Suprapubic skin (tissue), 4 donors: ENCODE results near the gene UBR3. TPM values are rescaled to one million over a fixed set of nuclear protein-coding genes. Genes with fewer than 3 reads are reported as not detected.
"Not testable (repeated sequence)": the region's sequence is repeated elsewhere in the genome, so short reads cannot be mapped to it uniquely, and the experiment has no call there.

ENCODE experiments used
- DNase-seq, 2 donors: peaks; one replicate each; pipeline ENCODE4 v3.0.0-alpha.2; 2019; ENCODE audit warnings: low spot score in 2 of 2
- H3K27ac ChIP-seq: fragments of 200-600 bp; sonication (generic); one replicate; pipeline ENCODE4 v1.5.1; 2019
- H3K27me3 ChIP-seq: fragments of 200-600 bp; sonication (generic); one replicate; pipeline ENCODE4 v1.5.1; 2019
- H3K36me3 ChIP-seq: fragments of 200-600 bp; sonication (generic); one replicate; pipeline ENCODE4 v1.5.1; 2019
- H3K4me1 ChIP-seq: fragments of 200-600 bp; sonication (generic); one replicate; pipeline ENCODE4 v1.5.1; 2019
- H3K4me3 ChIP-seq: fragments of 200-600 bp; sonication (generic); one replicate; pipeline ENCODE4 v1.5.1; 2019; ENCODE audit warnings: mild to moderate bottlenecking
- H3K9me3 ChIP-seq: fragments of 200-600 bp; sonication (generic); one replicate; pipeline ENCODE4 v1.5.1; 2019
- EP300 ChIP-seq: sonication (generic); formaldehyde crosslinking; IDR thresholded peaks from one replicate; pipeline ENCODE4 v1.6.1; 2017; ENCODE audit warnings: antibody characterized with exemption
- POLR2A ChIP-seq, 2 donors: fragments of 450-650 bp; IDR thresholded peaks; one replicate each; pipeline ENCODE4 v1.6.1; 2017; ENCODE audit warnings: antibody characterized with exemption in 2 of 2, mild to moderate bottlenecking in 2 of 2, moderate library complexity in 2 of 2
- POLR2AphosphoS5 ChIP-seq, 3 donors: sonication (generic); formaldehyde crosslinking; IDR thresholded peaks; one replicate each; pipeline ENCODE4 v1.6.1; 2017; ENCODE audit warnings: antibody characterized with exemption in 3 of 3
- WGBS: methylation state at CpG from one replicate; pipeline ENCODE4 v1.1.5; 2018; 5-methylcytosine and 5-hydroxymethylcytosine counted together
- total RNA-seq, 4 donors: library from RNA; depleted of rRNA; stranded (reverse); fragments of >200 nt; gene quantifications; one replicate each; pipeline ENCODE4 v1.1.0, GENCODE V29; 2016
- TF ChIP-seq, protein P1 (sequence below), 2 donors: fragments of 200-600 bp in 1 of 2; fragments of 450-650 bp in 1 of 2; sonication (generic) in 1 of 2; IDR thresholded peaks; one replicate each; pipeline ENCODE4 v1.5.1; 2016 to 2019; ENCODE audit warnings: antibody characterized with exemption in 2 of 2, mild to moderate bottlenecking in 1 of 2, moderate library complexity in 1 of 2

The UBR3 gene
- total RNA-seq, 4 donors from 2014 or later: 41.9 to 140 (median 60.4) TPM

DNA sequence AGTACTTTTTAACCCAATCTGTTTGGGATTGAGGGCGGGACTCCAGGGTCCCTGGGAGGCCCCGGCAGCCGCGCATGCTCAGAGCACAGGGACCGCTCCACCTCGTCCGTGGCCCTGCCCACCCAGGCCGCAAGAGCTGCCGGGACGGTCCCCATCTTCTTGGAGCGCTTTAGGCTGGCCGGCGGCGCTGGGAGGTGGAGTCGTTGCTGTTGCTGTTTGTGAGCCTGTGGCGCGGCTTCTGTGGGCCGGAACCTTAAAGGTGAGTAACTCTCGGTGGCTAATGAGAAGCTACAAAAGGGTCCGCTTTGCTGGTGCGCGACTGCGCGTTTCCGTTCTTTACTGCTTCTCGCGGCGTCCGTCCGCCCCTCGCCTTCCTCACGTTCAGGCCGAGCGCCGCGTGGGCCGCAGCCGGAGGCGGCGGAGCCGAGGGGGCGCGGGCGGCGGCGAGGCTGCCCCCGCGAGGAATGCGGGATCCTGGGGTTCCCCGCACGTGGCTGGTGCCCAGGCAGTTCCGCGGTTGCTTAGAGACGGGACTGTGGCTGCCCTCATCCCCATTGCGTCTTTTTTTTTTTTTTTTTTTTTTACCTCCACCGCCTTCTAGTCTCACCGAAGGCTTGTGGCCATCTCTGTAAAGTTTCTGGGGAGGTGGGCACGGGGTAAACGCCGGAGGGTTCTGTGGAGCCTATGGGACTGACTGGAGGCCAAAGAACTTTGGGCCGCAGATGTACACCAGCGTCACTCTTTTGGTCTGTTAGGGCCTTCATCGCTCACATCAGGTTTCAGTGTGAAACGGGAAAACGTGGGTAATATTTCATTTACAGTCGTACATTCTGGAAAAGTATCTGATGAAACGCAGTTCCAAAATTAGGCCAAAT lies 28.3 kb upstream of the UBR3 start, which contains the start of gene SSB:
TSS of gene SSB (plus strand) at position 154 of the 875 bp plus-strand sequence. CDS start 2,090 bp downstream, outside the sequence.
- peak within 1 kb of the TSS; percentile 82 for H3K4me3 ChIP-seq
- peaks cover 24% of the 10 kb centered on the region for H3K4me1 ChIP-seq
- DNase-seq: peak; percentile 91 to 93
- peaks cover 7% of the 10 kb centered on the region for H3K36me3 ChIP-seq
- under 1% methylated on average over 35 of the region's 67 CpGs for WGBS
- H3K9me3 ChIP-seq: no peaks in the 10 kb centered on the region
- TF ChIP-seq POLR2AphosphoS5 (IDR thresholded peaks at IDR 0.05): peak in 1 of 3 donors; percentile 31
- no peak for TF ChIP-seq EP300
- peak in 1 of 2 donors; percentile 60 for TF ChIP-seq POLR2A (IDR thresholded peaks at IDR 0.05)
- TF ChIP-seq, protein P1, sequence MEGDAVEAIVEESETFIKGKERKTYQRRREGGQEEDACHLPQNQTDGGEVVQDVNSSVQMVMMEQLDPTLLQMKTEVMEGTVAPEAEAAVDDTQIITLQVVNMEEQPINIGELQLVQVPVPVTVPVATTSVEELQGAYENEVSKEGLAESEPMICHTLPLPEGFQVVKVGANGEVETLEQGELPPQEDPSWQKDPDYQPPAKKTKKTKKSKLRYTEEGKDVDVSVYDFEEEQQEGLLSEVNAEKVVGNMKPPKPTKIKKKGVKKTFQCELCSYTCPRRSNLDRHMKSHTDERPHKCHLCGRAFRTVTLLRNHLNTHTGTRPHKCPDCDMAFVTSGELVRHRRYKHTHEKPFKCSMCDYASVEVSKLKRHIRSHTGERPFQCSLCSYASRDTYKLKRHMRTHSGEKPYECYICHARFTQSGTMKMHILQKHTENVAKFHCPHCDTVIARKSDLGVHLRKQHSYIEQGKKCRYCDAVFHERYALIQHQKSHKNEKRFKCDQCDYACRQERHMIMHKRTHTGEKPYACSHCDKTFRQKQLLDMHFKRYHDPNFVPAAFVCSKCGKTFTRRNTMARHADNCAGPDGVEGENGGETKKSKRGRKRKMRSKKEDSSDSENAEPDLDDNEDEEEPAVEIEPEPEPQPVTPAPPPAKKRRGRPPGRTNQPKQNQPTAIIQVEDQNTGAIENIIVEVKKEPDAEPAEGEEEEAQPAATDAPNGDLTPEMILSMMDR (IDR thresholded peaks at IDR 0.05): peak in 1 of 2 donors; percentile 1
- H3K27me3 ChIP-seq: no peaks in the 10 kb centered on the region
- peak within 1 kb of the TSS; percentile 84 for H3K27ac ChIP-seq

DNA sequence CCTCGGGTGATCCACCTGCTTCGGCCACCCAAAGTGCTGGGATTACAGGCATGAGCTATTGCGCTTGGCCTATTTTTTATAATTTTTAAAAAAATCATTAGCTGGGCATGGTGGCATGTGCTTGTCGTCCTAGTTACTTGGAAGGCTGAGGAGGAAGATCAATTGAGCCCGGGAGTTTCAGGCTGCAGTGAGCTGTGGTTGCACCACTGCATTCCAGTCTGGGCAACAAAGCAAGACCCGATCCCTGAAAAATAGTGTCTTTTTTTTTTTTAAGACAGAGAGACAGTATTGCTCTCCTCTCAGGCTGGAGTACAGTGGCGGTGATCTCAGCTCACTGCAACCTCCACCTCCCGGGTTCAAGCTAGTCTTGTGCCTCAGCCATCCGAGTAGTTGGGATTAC lies 23.8 kb upstream of the UBR3 start:
- DNase-seq: no peak
- 85% methylated on average over 9 of the region's 9 CpGs for WGBS
- Histone ChIP-seq H3K36me3 (peaks cover 43% of the 10 kb centered on the region), H3K4me3 (no peak overlapping the region), H3K4me1 (peaks cover 21% of the 10 kb centered on the region), H3K27ac (no peak overlapping the region), H3K27me3 (no peaks in the 10 kb centered on the region), H3K9me3 (no peaks in the 10 kb centered on the region)
- TF ChIP-seq POLR2AphosphoS5 (IDR thresholded peaks at IDR 0.05) (no peak), POLR2A (IDR thresholded peaks at IDR 0.05) (no peak), EP300 (no peak)
- TF ChIP-seq, protein P1 (IDR thresholded peaks at IDR 0.05): no peak

DNA sequence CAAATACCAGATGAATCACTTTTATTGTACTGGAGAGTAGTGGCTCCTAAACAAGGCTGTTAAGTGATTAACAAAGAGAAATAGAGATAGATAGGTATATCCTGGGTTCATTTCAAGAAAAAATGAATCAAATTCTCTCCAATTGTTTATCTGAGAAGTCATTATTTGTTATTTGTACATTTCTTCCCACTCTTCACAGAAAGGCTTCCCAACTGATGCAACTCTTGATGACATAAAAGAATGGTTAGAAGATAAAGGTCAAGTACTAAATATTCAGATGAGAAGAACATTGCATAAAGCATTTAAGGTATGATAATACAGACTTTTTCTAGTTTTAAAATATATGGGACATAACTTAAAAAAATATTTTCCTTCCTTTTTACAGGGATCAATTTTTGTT lies 20.7 kb upstream of the UBR3 start:
- no peak for TF ChIP-seq EP300
- TF ChIP-seq POLR2AphosphoS5 (IDR thresholded peaks at IDR 0.05): no peak
- TF ChIP-seq, protein P1 (IDR thresholded peaks at IDR 0.05): no peak
- no peak for TF ChIP-seq POLR2A (IDR thresholded peaks at IDR 0.05)
- H3K27me3 ChIP-seq: no peaks in the 10 kb centered on the region
- H3K36me3 ChIP-seq: peaks cover 72% of the 10 kb centered on the region

DNA sequence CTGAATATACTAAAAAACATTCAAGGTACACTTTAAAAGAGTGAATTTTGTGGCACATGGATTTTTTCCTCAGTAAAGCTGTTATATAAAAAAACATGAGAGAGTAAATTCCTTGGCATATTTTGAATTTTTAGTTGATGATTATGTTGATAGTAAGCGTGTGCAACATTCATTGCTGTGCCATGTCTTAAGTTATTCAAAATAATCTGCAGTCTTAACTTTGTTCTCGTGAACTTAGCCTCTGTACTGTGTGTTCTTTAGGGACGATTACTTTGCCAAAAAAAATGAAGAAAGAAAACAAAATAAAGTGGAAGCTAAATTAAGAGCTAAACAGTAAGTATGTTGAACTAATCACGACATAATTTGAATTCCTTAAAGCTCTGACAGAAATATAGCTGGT lies 19.0 kb upstream of the UBR3 start:
- peaks cover 82% of the 10 kb centered on the region for H3K36me3 ChIP-seq
- no peak for DNase-seq

More for the DNA sequence above, 20.7 kb upstream of the UBR3 start:
- Histone ChIP-seq H3K4me3 (no peak overlapping the region), H3K27ac (no peak overlapping the region), H3K9me3 (no peaks in the 10 kb centered on the region), H3K4me1 (peaks cover 5% of the 10 kb centered on the region)
- no peak for DNase-seq

DNA sequence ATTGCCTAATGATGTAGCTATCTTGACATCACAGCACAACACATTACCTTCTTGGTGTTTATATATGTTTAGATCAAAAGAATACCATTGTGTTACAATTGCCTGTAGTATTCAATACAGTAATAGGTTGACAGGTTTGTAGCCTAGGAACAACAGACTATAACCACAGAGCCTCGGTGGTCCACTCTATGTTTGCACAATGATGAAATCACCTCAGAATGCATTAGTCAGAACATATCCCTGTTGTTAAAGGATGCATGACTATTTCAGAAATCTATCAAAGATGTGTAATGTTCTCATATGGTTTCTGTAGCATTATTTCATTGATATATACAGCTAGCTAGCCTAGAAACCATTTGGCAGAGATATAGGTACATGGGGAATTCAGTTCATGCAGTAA lies 11.4 kb upstream of the UBR3 start:
- TF ChIP-seq EP300: no peak
- TF ChIP-seq, protein P1 (IDR thresholded peaks at IDR 0.05): no peak
- Histone ChIP-seq H3K27me3 (no peaks in the 10 kb centered on the region), H3K4me1 (peaks cover 6% of the 10 kb centered on the region), H3K36me3 (peaks cover 76% of the 10 kb centered on the region), H3K27ac (no peak overlapping the region), H3K4me3 (no peak overlapping the region), H3K9me3 (no peaks in the 10 kb centered on the region)
- WGBS: 65% methylated on average over 1 of the region's 1 CpG
- no peak for DNase-seq

More for the DNA sequence above, 19.0 kb upstream of the UBR3 start:
- TF ChIP-seq, protein P1 (IDR thresholded peaks at IDR 0.05): no peak
- TF ChIP-seq POLR2AphosphoS5 (IDR thresholded peaks at IDR 0.05) (no peak), POLR2A (IDR thresholded peaks at IDR 0.05) (no peak), EP300 (no peak)
- no peaks in the 10 kb centered on the region for H3K27me3 ChIP-seq
- no peaks in the 10 kb centered on the region for H3K9me3 ChIP-seq
- no peaks in the 10 kb centered on the region for H3K4me1 ChIP-seq
- WGBS: 78% methylated on average over 4 of the region's 4 CpGs
- H3K27ac ChIP-seq: no peak overlapping the region
- H3K4me3 ChIP-seq: no peak overlapping the region

DNA sequence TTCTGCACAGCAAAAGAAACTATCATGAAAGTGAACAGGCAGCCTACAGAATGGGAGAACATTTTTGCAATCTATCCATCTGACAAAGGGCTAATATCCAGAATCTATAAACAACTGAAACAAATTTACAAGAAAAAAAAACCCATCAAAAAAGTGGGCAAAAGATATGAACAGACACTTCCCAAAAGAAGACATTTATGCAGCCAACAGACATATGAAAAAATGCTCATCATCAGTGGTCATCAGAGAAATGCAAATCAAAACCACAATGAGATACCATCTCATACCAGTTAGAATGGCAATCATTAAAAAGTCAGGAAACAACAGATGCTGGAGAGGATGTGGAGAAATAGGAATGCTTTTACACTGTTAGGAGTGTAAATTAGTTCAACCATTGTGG lies 10.3 kb upstream of the UBR3 start:
- not testable (repeated sequence) for H3K27me3 ChIP-seq, H3K27ac ChIP-seq, H3K4me1 ChIP-seq, DNase-seq, H3K9me3 ChIP-seq, H3K4me3 ChIP-seq
- peaks cover 67% of the 10 kb centered on the region for H3K36me3 ChIP-seq

DNA sequence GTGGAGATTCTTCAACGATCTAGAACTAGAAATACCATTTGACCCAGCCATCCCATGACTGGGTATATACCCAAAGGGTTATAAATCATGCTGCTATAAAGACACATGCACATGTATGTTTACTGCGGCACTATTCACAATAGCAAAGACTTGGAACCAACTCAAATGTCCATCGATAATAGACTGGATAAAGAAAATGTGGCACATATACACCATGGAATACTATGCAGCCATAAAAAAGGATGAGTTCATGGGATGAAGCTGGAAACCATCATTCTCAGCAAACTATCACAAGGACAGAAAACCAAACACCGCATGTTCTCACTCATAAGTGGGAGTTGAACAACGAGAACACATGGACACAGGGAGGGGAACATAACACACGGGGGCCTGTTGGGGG lies 9.9 kb upstream of the UBR3 start:
- H3K36me3 ChIP-seq: peaks cover 63% of the 10 kb centered on the region

More for the DNA sequence above, 9.9 kb upstream of the UBR3 start:
- not testable (repeated sequence) for H3K4me3 ChIP-seq, H3K27ac ChIP-seq, H3K9me3 ChIP-seq, H3K27me3 ChIP-seq, DNase-seq, H3K4me1 ChIP-seq
- 96% methylated on average over 6 of the region's 6 CpGs for WGBS
